ENCODE data around the gene JTB. TPM values are rescaled to one million over a fixed set of nuclear protein-coding genes. Genes with fewer than 3 reads are reported as not detected.

The JTB gene
- total RNA-seq, 2 experiments from 2014 or later: 120 to 127 TPM

DNA sequence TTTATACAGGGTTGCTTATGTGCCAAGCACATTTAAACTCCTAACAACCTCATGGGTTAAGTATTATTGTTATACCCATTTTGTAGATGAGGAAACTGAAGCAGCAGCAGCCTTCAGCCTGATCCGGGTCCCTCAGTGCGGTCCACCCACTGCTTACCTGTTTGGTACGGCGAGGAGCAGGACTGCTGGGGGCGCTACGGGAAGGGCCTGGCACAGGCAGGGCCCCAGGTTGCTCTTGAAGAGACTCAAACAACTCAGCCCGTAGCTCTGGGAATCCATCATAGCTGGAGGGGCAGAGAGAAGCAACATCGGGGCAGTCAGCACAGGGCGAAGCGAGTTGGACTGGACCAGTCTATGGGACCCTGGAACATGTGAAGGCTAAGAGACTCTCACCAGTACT, 40.1 kb downstream of the JTB start:
- Mint-ChIP-seq H3K27ac (no peak overlapping the region), H3K4me1 (peaks cover 12% of the 10 kb centered on the region), H3K36me3 (ENCODE audit: low read depth) (peaks cover 83% of the 10 kb centered on the region), H3K4me3 (no peak overlapping the region), H3K27me3 (no peaks in the 10 kb centered on the region), H3K9me3 (no peaks in the 10 kb centered on the region)
- ChIA-PET CTCF (no interaction called here), POLR2A (interaction anchor here (1.1 kb wide), 1 partner anchor 9 kb away, joined by 4 read pairs; the partner anchor contains the start of gene DENND4B)
- no peak for DNase-seq

DNA sequence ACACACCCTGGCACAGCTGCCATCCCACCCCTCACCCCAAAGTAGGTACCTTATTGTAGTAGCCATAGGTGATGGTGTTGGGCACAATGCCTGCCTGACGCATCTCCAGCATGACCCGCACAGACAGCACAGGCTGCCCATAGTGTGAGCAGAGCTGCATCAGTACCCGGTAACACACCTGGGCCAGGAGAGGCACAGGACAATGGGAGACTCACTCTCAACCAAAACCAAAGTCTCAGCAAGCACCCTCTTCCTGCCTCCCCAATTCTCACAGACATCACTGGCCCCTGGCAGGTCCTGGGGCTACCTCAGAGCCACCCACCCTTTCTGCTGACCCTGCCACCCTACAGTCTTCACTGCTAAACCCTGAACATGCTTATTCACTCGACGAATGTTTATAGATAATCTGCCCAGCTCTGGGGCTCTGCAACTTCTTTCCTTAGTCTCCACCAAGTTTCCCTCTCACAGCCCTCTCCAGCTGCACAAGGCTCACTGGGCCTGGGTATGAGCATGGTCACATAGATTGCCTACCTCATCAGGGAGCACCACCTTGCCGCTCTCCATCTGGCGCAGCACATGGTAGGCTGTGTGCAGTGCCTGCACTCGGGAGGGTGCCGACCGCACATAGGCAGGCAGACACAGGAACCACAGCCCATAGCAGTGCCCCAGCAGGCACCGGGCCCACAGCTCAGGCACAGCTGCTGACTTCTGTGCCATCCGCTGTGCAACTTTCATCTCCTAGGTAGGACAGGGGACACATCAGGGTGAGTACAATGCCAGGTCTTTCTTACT, 41.3 kb downstream of the JTB start:
- Mint-ChIP-seq H3K27ac (no peak overlapping the region), H3K27me3 (no peaks in the 10 kb centered on the region), H3K36me3 (ENCODE audit: low read depth) (peaks cover 81% of the 10 kb centered on the region), H3K4me1 (peaks cover 6% of the 10 kb centered on the region), H3K4me3 (no peak overlapping the region), H3K9me3 (no peaks in the 10 kb centered on the region)
- ChIA-PET CTCF (no interaction called here), POLR2A (interaction anchor here (1.1 to 1.4 kb wide), 2 partner anchors 8 to 10 kb away, joined by 3 to 4 read pairs; partner anchors contain the start of gene DENND4B)
- no peak for DNase-seq

DNA sequence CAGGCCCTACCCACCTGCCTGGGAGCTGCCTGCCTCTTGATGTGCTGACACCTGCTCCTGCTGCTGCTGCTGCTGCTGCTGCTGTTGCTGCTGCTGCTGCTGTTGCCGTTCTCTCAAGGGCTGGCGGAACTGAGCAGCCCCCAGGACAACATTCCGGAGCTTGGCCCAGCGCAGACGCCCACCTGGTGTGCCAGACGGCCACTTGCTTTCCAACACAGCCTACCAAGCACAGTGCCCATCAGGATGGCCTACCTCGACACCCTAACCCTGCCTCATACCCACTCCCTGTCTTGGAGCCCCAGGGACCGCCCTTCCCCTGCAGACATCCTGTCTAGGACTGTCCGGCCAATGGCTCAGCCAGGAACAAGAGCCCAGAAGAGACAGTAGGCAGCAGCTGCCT, 42.7 kb downstream of the JTB start:
- no peak overlapping the region for H3K4me3 Mint-ChIP-seq
- H3K36me3 Mint-ChIP-seq (ENCODE audit: low read depth): peaks cover 79% of the 10 kb centered on the region
- no peaks in the 10 kb centered on the region for H3K9me3 Mint-ChIP-seq
- no peaks in the 10 kb centered on the region for H3K4me1 Mint-ChIP-seq
- no peaks in the 10 kb centered on the region for H3K27me3 Mint-ChIP-seq
- no peak overlapping the region for H3K27ac Mint-ChIP-seq
- ChIA-PET POLR2A (interaction anchor here (0.8 to 1.6 kb wide), 4 partner anchors 10 to 24 kb away, joined by 3 to 7 read pairs (median 4); no protein-coding TSS in a partner anchor), CTCF (no interaction called here)
- no peak for DNase-seq

DNA sequence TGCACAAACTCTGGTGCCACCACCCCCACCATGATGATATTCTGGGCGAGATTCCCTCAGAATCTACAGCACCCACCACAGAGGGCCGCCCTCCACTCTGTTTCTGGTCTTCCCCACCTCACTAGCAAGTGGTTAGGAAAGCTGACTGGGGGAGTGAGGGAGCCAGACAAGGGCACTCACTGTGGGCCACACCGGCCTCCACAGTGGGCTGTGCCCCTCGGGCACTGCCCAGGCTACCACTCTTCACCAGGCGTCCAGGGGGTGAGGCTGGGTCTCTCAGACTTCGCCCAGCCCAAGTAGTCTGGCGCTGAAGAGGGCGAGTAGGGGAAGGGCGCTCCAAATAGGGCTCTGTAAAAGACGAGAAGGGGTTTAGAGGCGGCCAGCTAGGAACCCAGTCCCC, 43.5 kb downstream of the JTB start:
- Mint-ChIP-seq H3K27me3 (no peaks in the 10 kb centered on the region), H3K9me3 (no peaks in the 10 kb centered on the region)

DNA sequence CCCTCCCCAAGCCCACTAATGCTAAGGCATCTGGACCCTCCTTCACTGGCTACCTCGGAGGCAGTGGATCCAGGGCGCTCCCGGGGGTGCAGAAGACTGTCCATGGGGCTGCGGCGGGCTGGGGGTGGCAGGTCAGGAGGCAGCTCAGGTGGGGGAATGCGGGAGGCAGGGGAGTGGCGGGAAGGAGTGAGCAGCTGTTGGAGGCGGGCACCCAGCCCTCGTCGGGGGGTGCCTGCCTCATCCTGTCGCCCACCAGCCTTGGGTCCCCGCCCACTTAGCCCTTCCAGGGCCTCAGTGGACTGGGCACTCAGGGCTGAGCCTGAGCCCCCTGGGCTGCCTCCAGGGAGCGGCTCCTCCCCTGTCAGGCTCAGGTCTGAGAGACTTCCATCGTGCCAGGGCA, 44.0 kb downstream of the JTB start:
- H3K9me3 Mint-ChIP-seq: no peaks in the 10 kb centered on the region
- H3K36me3 Mint-ChIP-seq (ENCODE audit: low read depth): peaks cover 71% of the 10 kb centered on the region
- H3K4me1 Mint-ChIP-seq: peaks cover 2% of the 10 kb centered on the region
- ChIA-PET POLR2A (interaction anchor here (1.3 to 2.0 kb wide), 3 partner anchors 8 to 23 kb away, joined by 4 to 6 read pairs (median 4); no protein-coding TSS in a partner anchor), CTCF (no interaction called here)
- H3K4me3 Mint-ChIP-seq: no peak overlapping the region
- H3K27me3 Mint-ChIP-seq: no peaks in the 10 kb centered on the region
- no peak for DNase-seq
- no peak overlapping the region for H3K27ac Mint-ChIP-seq

More for the DNA sequence above, 43.5 kb downstream of the JTB start:
- CTCF ChIA-PET: no interaction called here
- POLR2A ChIA-PET: interaction anchor here (0.6 to 1.6 kb wide), 5 partner anchors 10 to 32 kb away, joined by 3 to 7 read pairs (median 4); no protein-coding TSS in a partner anchor
- H3K36me3 Mint-ChIP-seq (ENCODE audit: low read depth): peaks cover 74% of the 10 kb centered on the region
- DNase-seq: no peak
- no peak overlapping the region for H3K27ac Mint-ChIP-seq
- peaks cover under 1% of the 10 kb centered on the region for H3K4me1 Mint-ChIP-seq
- H3K4me3 Mint-ChIP-seq: no peak overlapping the region

DNA sequence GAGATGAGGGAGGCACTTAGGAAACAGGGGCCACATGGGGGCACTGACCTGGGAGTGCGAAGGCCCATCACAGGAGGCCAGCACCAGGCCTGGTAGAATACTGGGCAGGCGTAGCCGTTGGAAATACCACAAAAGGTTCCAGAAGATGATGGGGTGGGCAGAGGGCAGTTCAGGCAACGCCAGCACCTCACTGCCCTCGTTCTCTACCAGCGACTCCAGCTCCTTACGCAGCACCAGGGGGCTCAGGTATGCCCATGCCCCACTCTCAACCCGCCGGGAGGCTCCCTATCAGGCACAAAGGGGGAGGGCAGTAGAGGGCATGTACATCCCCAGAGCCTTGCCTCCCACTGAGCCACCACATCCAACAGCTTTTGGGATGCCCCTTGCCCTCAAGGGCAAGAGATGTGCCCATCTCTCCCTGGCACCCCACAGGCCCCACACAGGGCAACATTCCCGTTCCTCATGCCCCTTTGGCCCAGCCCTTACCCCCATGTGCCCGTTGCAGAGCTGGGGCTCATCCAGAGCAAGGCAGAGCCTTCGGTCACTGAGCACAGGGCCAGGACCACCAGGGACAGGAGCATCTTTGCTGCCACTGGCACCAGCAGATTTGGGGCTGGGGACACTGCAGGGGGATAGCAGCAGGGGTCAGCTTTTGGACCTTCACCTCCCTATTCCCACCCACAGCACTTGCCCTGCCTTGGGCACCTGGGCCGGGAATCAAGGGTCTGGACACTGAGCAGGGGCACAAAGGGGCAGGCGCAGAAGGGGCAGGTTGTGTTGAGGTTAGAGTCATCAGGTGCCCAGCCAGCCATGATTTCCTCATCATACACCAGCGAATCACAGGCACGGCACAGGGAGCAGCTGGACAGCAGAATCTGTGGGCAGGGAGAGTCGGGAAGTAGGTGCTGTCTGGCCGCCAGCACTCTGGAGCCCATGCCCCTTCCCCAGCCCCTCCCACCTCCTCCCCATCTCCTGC, 45.0 kb downstream of the JTB start:
- no peak overlapping the region for H3K27ac Mint-ChIP-seq
- POLR2A ChIA-PET: interaction anchor here (0.7 to 2.0 kb wide), 3 partner anchors 9 to 13 kb away, joined by 4 to 6 read pairs (median 4); no protein-coding TSS in a partner anchor
- peaks cover 67% of the 10 kb centered on the region for H3K36me3 Mint-ChIP-seq (ENCODE audit: low read depth)

DNA sequence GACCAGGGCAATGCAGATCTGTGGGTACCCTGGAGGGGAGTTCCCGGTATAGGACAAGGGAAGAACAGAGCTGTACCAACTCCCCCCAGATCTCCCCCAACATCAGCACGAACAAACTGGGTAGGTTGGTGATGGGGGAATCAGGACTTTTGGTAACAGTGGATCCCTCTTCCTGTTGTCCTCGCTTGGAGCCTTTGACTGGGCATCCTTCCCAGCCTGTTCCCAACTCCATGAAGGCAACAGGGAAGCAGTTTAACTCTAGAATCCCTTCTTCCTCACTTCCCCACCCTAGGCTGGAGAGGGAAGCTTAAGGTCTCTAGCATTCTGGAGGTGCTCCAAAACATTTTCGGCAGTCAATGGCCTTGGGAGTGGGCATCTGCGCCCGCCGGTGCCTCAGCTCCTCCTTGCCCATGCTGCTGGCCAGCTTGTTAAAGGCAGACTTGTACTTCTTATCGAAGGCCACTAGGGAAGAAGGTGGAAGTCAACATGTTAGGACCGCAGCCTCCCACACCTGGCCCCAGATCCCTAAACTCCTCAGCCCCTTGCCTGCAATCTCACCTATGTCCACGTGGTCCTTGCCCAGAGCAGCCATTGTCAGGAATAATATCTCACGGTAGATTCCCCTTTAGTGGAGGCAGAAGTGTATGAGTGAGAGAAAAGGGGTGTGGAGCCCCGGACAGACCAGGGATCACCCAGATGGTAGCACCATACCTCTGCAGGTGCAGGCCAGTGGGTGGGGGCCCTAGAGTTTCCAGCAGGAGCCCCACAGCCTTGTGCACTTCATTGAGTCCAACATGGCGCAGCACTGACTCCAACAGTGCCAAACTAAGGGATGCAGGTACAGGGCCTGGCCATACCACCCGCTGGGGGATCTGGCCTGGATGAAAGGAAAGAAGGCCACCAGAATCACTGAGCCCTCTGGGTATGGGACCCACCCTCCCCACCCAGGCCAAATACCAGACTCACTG, 47.2 kb downstream of the JTB start:
- Mint-ChIP-seq H3K4me1 (peaks cover 7% of the 10 kb centered on the region), H3K9me3 (no peaks in the 10 kb centered on the region), H3K36me3 (ENCODE audit: low read depth) (peaks cover 47% of the 10 kb centered on the region), H3K4me3 (no peak overlapping the region), H3K27me3 (no peaks in the 10 kb centered on the region), H3K27ac (no peak overlapping the region)
- no peak for DNase-seq
- ChIA-PET CTCF (interaction anchor here (0.7 to 1.5 kb wide), 2 partner anchors 15 to 16 kb away, joined by 3 to 7 read pairs; partner anchors contain the start of gene DENND4B), POLR2A (interaction anchor here (0.6 to 3.4 kb wide), 4 partner anchors 9 to 37 kb away, joined by 3 to 28 read pairs (median 4); partner anchors contain the start of genes CREB3L4 and DENND4B)

More for the DNA sequence above, 45.0 kb downstream of the JTB start:
- CTCF ChIA-PET: no interaction called here
- Mint-ChIP-seq H3K4me3 (no peak overlapping the region), H3K9me3 (no peaks in the 10 kb centered on the region), H3K4me1 (peaks cover 5% of the 10 kb centered on the region), H3K27me3 (no peaks in the 10 kb centered on the region)
- no peak for DNase-seq

DNA sequence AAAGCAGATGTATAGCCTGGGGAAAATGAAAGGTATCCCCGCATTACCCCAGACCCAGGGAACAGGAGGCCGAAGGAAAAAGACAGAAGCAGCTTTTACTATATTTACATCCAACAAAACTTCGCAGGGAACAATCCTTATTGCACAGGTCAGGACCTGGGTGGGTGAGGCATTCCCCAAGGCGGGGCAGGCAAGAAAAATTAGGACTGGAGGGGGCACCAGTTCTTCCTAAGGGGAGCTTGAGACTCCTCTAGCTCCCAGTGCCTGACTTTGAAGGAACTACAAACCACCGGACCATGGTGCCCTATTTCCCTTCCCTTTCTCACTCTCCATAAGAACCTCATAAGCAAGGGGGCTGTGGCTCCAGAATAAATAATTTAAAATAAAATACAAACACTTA, 48.0 kb downstream of the JTB start:
- no peak for DNase-seq
- H3K4me1 Mint-ChIP-seq: peaks cover 8% of the 10 kb centered on the region
- H3K27me3 Mint-ChIP-seq: no peaks in the 10 kb centered on the region
- ChIA-PET POLR2A (interaction anchor here (1.0 to 3.4 kb wide), 4 partner anchors 10 to 38 kb away, joined by 3 to 28 read pairs (median 4); partner anchors contain the start of genes CREB3L4 and DENND4B), CTCF (interaction anchor here (1.5 kb wide), 1 partner anchor 17 kb away, joined by 7 read pairs; the partner anchor contains the start of gene DENND4B)
- H3K36me3 Mint-ChIP-seq (ENCODE audit: low read depth): peaks cover 38% of the 10 kb centered on the region
- no peaks in the 10 kb centered on the region for H3K9me3 Mint-ChIP-seq
- no peak overlapping the region for H3K27ac Mint-ChIP-seq
- H3K4me3 Mint-ChIP-seq: no peak overlapping the region

DNA sequence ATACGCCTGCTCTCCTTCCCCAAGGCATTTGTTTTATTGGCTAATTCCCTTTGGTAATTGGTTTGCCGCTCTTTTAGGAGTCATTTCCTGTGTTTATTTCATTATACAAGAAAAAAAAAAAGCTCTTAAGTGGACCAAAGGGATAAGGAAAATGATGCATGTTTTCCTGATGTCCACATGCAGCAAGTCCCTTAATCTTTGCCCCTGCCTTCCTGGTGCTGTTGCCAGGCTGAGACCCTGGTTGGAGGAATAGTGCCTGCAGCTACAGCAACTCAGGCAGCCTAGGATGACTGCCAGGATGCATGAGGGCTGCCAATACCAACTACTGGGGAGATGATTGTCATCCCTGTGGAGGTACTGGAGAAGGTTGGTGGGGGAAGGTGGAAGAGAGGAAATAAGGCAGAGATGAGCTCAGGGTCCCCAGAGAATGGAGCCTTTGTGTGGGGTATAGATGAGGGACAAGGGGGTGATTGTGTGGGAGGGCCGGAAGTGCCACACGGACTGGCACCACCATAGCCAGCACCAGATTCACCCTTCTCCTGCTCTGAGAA, 48.6 kb downstream of the JTB start:
- Mint-ChIP-seq H3K36me3 (ENCODE audit: low read depth) (peaks cover 33% of the 10 kb centered on the region), H3K4me1 (peaks cover 12% of the 10 kb centered on the region), H3K27me3 (no peaks in the 10 kb centered on the region), H3K9me3 (no peaks in the 10 kb centered on the region), H3K4me3 (no peak overlapping the region), H3K27ac (no peak overlapping the region)
- DNase-seq: no peak
- ChIA-PET CTCF (interaction anchor here (1.0 to 1.5 kb wide), 4 partner anchors 16 to 57 kb away, joined by 3 to 7 read pairs (median 3); partner anchors contain the start of genes DENND4B and RAB13), POLR2A (interaction anchor here (0.6 to 3.4 kb wide), 4 partner anchors 11 to 107 kb away, joined by 3 to 28 read pairs (median 4); partner anchors contain the start of genes CREB3L4 and DENND4B)

DNA sequence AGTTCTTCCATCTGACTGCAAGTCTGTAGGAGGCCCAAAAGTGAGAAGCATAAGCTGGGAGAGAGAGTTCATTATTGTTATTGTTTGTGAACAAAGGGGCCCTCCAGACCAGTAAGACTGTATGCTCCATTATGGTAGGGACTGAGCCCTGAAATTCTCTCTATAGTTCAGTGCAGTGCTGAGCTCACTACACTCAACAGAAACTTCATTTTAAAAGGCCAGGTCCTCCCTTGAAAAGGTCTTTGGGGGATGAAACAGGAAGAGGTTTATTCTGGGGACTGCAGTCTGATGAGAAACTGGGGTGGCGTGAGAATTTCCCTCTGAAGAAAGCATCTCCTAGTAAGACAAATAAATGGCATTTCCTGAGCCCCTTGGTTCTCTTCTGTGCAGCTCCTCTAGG, 49.2 kb downstream of the JTB start:
- CTCF ChIA-PET: interaction anchor here (0.6 to 1.5 kb wide), 5 partner anchors 12 to 58 kb away, joined by 3 to 7 read pairs (median 3); partner anchors contain the start of genes DENND4B and RAB13
- POLR2A ChIA-PET: interaction anchor here (3.4 kb wide), 1 partner anchor 17 kb away, joined by 28 read pairs; the partner anchor contains the start of gene DENND4B
- Mint-ChIP-seq H3K27me3 (no peaks in the 10 kb centered on the region), H3K36me3 (ENCODE audit: low read depth) (peaks cover 32% of the 10 kb centered on the region), H3K4me3 (no peak overlapping the region), H3K9me3 (no peaks in the 10 kb centered on the region), H3K4me1 (peaks cover 13% of the 10 kb centered on the region), H3K27ac (no peak overlapping the region)
- no peak for DNase-seq

DNA sequence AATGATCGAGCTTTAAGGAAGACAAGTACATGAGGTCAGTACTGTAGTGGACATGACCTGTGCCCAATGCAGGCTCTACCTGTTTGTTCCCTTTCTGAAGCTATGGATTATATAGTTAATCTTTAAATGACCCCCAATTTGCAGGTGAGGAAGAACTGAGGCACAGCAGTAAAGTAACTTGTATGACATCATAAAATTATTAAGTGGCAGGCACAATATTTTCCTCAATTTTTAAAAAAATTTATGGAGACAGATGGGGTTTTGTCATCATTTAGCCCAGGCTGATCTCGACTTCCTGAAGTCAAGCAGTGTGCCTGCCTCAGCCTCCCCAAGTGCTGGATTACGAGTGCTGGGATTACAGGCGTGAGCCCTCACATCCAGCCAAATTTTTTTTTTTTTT, 51.1 kb downstream of the JTB start:
- DNase-seq: no peak
- H3K27ac Mint-ChIP-seq: no peak overlapping the region
- H3K27me3 Mint-ChIP-seq: no peaks in the 10 kb centered on the region
- CTCF ChIA-PET: interaction anchor here (1.1 kb wide), 1 partner anchor 19 kb away, joined by 5 read pairs; no protein-coding TSS in a partner anchor
- H3K9me3 Mint-ChIP-seq: no peaks in the 10 kb centered on the region
- no peak overlapping the region for H3K4me3 Mint-ChIP-seq
- POLR2A ChIA-PET: no interaction called here
- peaks cover 16% of the 10 kb centered on the region for H3K4me1 Mint-ChIP-seq
- H3K36me3 Mint-ChIP-seq (ENCODE audit: low read depth): peaks cover 24% of the 10 kb centered on the region
